WTC11 (cell line): ENCODE results near the gene TRPC3. TPM values are rescaled to one million over a fixed set of nuclear protein-coding genes. Genes with fewer than 3 reads are reported as not detected.

Experiments
- ATAC-seq: fragments of 200-7000 bp; cut with Tn5 transposase; 2 replicates; pipeline ENCODE4 v1.10.0; 2021; ENCODE audit warnings: mild to moderate bottlenecking, moderate library complexity
- CTCF ChIA-PET: fragments of 300-600 bp; sonication (Branson Sonifier 250); formaldehyde crosslinking; loops from one replicate; lab custom pipeline; 2021; ENCODE audit warnings: antibody characterized with exemption; lab: Charles Lee
- POLR2A ChIA-PET: fragments of 350-600 bp; sonication (Branson Sonifier 250); formaldehyde crosslinking; loops from one replicate; lab custom pipeline; 2021; ENCODE audit warnings: antibody characterized with exemption; lab: Charles Lee
- DNase-seq: peaks from one replicate; pipeline ENCODE4 v3.0.0; 2021; ENCODE audit warnings: low spot score
- H3K27ac Mint-ChIP-seq: 2 replicates; pipeline ENCODE4 v1.8.0; 2021; ENCODE audit warnings: mixed read lengths
- H3K27me3 Mint-ChIP-seq: 2 replicates; pipeline ENCODE4 v1.8.0; 2021; ENCODE audit warnings: low read depth, mild to moderate bottlenecking, moderate library complexity, mixed read lengths
- H3K36me3 Mint-ChIP-seq: 2 replicates; pipeline ENCODE4 v1.8.0; 2021; ENCODE audit warnings: mixed read lengths
- H3K4me1 Mint-ChIP-seq: 2 replicates; pipeline ENCODE4 v1.8.0; 2022; ENCODE audit warnings: mixed read lengths
- H3K4me3 Mint-ChIP-seq: 2 replicates; pipeline ENCODE4 v1.8.0; 2021; ENCODE audit warnings: mild to moderate bottlenecking, moderate library complexity, mixed read lengths
- H3K9me3 Mint-ChIP-seq: 2 replicates; pipeline ENCODE4 v1.8.0; 2021; ENCODE audit warnings: mixed read lengths
- FOXK1 ChIP-seq: sonication (generic); formaldehyde crosslinking; IDR thresholded peaks from 2 replicates; pipeline ENCODE4 v1.8.0; 2022; ENCODE audit warnings: mild to moderate bottlenecking, moderate library complexity, missing genetic modification reagents
- GTF2I ChIP-seq: fragments of 250-450 bp; sonication (Bioruptor Pico); conservative IDR thresholded peaks from 2 replicates; pipeline ENCODE4 v1.4.0; 2021; ENCODE audit warnings: mild to moderate bottlenecking
- IRF2 ChIP-seq: sonication (generic); formaldehyde crosslinking; IDR thresholded peaks from 2 replicates; pipeline ENCODE4 v1.8.0; 2022; ENCODE audit warnings: low read depth, missing genetic modification reagents, borderline replicate concordance
- JAZF1 ChIP-seq: fragments of 250-450 bp; sonication (Bioruptor Pico); IDR thresholded peaks from 2 replicates; pipeline ENCODE4 v1.9.0; 2021; ENCODE audit warnings: moderate library complexity, mild to moderate bottlenecking, inconsistent platforms
- NFATC4 ChIP-seq: fragments of 250-450 bp; sonication (Bioruptor Pico); IDR thresholded peaks from 2 replicates; pipeline ENCODE4 v1.9.0; 2021; ENCODE audit warnings: mild to moderate bottlenecking
- NR2C2 ChIP-seq: sonication (generic); formaldehyde crosslinking; IDR thresholded peaks from 2 replicates; pipeline ENCODE4 v1.8.0; 2022; ENCODE audit warnings: mild to moderate bottlenecking, missing genetic modification reagents
- TEAD4 ChIP-seq: sonication (generic); formaldehyde crosslinking; IDR thresholded peaks from 2 replicates; pipeline ENCODE4 v1.8.0; 2022; ENCODE audit warnings: mild to moderate bottlenecking, missing genetic modification reagents
- ZNF317 ChIP-seq: sonication (generic); formaldehyde crosslinking; IDR thresholded peaks from 2 replicates; pipeline ENCODE4 v1.8.1; 2023; ENCODE audit warnings: low read depth, mild to moderate bottlenecking, moderate library complexity, missing genetic modification reagents, borderline replicate concordance
- ZNF423 ChIP-seq: fragments of 250-450 bp; sonication (Bioruptor Pico); IDR thresholded peaks from 2 replicates; pipeline ENCODE4 v2.1.2; 2022; ENCODE audit warnings: mild to moderate bottlenecking, moderate library complexity
- ZNF671 ChIP-seq: fragments of 250-450 bp; sonication (Bioruptor Pico); IDR thresholded peaks from 2 replicates; pipeline ENCODE4 v1.8.0; 2021; ENCODE audit warnings: mild to moderate bottlenecking
- total RNA-seq: library from RNA; stranded (reverse); gene quantifications from 3 replicates; pipeline ENCODE4 v1.2.3, GENCODE V29; 2021
- TF ChIP-seq, protein P1 (sequence below): sonication (generic); formaldehyde crosslinking; IDR thresholded peaks from 2 replicates; pipeline ENCODE4 v1.8.1; 2022; ENCODE audit warnings: mild to moderate bottlenecking, missing genetic modification reagents, moderate library complexity, borderline replicate concordance
- TF ChIP-seq, protein P2 (sequence below): sonication (generic); formaldehyde crosslinking; IDR thresholded peaks from 2 replicates; pipeline ENCODE4 v1.8.0; 2022; ENCODE audit warnings: mild to moderate bottlenecking, missing genetic modification reagents
- TF ChIP-seq, protein P3 (sequence below): fragments of 250-450 bp; sonication (Bioruptor Pico); IDR thresholded peaks from 2 replicates; pipeline ENCODE4 v1.9.0; 2021; ENCODE audit warnings: mild to moderate bottlenecking, borderline replicate concordance
- TF ChIP-seq, protein P4 (sequence below): sonication (generic); formaldehyde crosslinking; IDR thresholded peaks from 2 replicates; pipeline ENCODE4 v1.8.0; 2023; ENCODE audit warnings: missing genetic modification reagents, mild to moderate bottlenecking, borderline replicate concordance

Gene TRPC3
- total RNA-seq, 1 experiment from 2014 or later = 0.26 TPM

DNA sequence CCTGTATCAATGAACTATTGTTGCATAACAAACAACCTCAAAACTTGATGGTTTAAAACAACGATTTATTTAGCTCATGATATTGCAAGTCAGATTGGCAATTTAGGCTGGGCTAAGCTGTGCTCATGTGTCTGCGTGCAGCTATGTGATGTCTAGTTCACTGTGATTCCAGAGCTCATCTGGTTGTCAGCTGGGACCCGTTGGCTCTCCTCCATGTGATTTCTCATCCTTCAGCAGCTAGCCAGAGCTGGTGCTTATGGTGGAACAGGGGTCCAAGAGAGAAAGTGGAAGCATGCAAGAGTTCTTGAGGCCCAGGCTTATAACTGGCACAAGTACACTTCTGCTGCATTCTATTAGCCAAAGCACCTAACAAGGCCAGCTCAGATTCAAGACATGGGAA, 28.8 kb upstream of the TRPC3 start:
- ChIA-PET POLR2A (interaction anchor here (1.0 kb wide), 1 partner anchor 17 kb away, joined by 4 read pairs; no protein-coding TSS in a partner anchor), CTCF (interaction anchor here (1.2 kb wide), 1 partner anchor 80 kb away, joined by 4 read pairs; no protein-coding TSS in a partner anchor)
- Mint-ChIP-seq H3K36me3 (no peaks in the 10 kb centered on the region), H3K27me3 (no peaks in the 10 kb centered on the region), H3K9me3 (no peaks in the 10 kb centered on the region), H3K27ac (no peak overlapping the region), H3K4me1 (no peaks in the 10 kb centered on the region; the same call in 1 of the 2 replicates), H3K4me3 (no peak overlapping the region)
- ATAC-seq (no peak), DNase-seq (no peak)
- TF ChIP-seq NR2C2 (CRISPR knock-in tag) = no peak
- no peak for TF ChIP-seq FOXK1 (CRISPR knock-in tag)
- TF ChIP-seq, protein P1, sequence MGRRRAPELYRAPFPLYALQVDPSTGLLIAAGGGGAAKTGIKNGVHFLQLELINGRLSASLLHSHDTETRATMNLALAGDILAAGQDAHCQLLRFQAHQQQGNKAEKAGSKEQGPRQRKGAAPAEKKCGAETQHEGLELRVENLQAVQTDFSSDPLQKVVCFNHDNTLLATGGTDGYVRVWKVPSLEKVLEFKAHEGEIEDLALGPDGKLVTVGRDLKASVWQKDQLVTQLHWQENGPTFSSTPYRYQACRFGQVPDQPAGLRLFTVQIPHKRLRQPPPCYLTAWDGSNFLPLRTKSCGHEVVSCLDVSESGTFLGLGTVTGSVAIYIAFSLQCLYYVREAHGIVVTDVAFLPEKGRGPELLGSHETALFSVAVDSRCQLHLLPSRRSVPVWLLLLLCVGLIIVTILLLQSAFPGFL = no peak
- no peak for TF ChIP-seq NFATC4 (CRISPR knock-in tag)
- TF ChIP-seq ZNF317 (CRISPR knock-in tag) = no peak
- TF ChIP-seq JAZF1 (CRISPR knock-in tag) = no peak
- TF ChIP-seq, protein P2, sequence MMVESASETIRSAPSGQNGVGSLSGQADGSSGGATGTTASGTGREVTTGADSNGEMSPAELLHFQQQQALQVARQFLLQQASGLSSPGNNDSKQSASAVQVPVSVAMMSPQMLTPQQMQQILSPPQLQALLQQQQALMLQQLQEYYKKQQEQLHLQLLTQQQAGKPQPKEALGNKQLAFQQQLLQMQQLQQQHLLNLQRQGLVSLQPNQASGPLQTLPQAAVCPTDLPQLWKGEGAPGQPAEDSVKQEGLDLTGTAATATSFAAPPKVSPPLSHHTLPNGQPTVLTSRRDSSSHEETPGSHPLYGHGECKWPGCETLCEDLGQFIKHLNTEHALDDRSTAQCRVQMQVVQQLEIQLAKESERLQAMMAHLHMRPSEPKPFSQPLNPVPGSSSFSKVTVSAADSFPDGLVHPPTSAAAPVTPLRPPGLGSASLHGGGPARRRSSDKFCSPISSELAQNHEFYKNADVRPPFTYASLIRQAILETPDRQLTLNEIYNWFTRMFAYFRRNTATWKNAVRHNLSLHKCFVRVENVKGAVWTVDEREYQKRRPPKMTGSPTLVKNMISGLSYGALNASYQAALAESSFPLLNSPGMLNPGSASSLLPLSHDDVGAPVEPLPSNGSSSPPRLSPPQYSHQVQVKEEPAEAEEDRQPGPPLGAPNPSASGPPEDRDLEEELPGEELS = no peak
- no peak for TF ChIP-seq GTF2I (CRISPR knock-in tag)

DNA sequence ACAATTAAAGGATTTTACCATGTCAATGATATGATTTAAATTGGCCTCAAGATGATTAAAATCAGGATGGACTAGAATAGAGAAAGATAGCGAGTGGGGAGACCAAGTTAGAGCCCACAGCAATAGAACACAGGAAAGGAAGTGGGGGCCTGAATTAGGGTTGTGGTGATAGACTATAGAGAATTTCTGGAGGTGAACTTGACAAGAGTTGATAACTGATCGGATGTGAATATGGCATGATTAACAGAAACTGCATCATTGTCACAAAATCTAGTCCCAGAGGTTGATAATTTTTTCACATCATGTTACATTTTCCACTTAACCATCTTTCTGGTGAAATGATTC, 26.3 kb upstream of the TRPC3 start:
- no peaks in the 10 kb centered on the region for H3K27me3 Mint-ChIP-seq
- no peak overlapping the region for H3K4me3 Mint-ChIP-seq
- no peaks in the 10 kb centered on the region for H3K9me3 Mint-ChIP-seq
- no peak overlapping the region for H3K27ac Mint-ChIP-seq
- DNase-seq (no peak), ATAC-seq (no peak)
- no peaks in the 10 kb centered on the region for H3K36me3 Mint-ChIP-seq
- CTCF ChIA-PET = no interaction called here
- no peaks in the 10 kb centered on the region; the same call in 1 of the 2 replicates for H3K4me1 Mint-ChIP-seq
- POLR2A ChIA-PET = interaction anchor here (0.7 kb wide), 1 partner anchor 641 kb away, joined by 3 read pairs; no protein-coding TSS in a partner anchor
- TF ChIP-seq, protein P3, sequence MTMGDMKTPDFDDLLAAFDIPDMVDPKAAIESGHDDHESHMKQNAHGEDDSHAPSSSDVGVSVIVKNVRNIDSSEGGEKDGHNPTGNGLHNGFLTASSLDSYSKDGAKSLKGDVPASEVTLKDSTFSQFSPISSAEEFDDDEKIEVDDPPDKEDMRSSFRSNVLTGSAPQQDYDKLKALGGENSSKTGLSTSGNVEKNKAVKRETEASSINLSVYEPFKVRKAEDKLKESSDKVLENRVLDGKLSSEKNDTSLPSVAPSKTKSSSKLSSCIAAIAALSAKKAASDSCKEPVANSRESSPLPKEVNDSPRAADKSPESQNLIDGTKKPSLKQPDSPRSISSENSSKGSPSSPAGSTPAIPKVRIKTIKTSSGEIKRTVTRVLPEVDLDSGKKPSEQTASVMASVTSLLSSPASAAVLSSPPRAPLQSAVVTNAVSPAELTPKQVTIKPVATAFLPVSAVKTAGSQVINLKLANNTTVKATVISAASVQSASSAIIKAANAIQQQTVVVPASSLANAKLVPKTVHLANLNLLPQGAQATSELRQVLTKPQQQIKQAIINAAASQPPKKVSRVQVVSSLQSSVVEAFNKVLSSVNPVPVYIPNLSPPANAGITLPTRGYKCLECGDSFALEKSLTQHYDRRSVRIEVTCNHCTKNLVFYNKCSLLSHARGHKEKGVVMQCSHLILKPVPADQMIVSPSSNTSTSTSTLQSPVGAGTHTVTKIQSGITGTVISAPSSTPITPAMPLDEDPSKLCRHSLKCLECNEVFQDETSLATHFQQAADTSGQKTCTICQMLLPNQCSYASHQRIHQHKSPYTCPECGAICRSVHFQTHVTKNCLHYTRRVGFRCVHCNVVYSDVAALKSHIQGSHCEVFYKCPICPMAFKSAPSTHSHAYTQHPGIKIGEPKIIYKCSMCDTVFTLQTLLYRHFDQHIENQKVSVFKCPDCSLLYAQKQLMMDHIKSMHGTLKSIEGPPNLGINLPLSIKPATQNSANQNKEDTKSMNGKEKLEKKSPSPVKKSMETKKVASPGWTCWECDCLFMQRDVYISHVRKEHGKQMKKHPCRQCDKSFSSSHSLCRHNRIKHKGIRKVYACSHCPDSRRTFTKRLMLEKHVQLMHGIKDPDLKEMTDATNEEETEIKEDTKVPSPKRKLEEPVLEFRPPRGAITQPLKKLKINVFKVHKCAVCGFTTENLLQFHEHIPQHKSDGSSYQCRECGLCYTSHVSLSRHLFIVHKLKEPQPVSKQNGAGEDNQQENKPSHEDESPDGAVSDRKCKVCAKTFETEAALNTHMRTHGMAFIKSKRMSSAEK (CRISPR knock-in tag) = no peak
- no peak for TF ChIP-seq TEAD4 (CRISPR knock-in tag)
- TF ChIP-seq ZNF423 = no peak
- TF ChIP-seq ZNF671 (CRISPR knock-in tag) = no peak
- TF ChIP-seq, protein P1 = no peak
- TF ChIP-seq, protein P4, sequence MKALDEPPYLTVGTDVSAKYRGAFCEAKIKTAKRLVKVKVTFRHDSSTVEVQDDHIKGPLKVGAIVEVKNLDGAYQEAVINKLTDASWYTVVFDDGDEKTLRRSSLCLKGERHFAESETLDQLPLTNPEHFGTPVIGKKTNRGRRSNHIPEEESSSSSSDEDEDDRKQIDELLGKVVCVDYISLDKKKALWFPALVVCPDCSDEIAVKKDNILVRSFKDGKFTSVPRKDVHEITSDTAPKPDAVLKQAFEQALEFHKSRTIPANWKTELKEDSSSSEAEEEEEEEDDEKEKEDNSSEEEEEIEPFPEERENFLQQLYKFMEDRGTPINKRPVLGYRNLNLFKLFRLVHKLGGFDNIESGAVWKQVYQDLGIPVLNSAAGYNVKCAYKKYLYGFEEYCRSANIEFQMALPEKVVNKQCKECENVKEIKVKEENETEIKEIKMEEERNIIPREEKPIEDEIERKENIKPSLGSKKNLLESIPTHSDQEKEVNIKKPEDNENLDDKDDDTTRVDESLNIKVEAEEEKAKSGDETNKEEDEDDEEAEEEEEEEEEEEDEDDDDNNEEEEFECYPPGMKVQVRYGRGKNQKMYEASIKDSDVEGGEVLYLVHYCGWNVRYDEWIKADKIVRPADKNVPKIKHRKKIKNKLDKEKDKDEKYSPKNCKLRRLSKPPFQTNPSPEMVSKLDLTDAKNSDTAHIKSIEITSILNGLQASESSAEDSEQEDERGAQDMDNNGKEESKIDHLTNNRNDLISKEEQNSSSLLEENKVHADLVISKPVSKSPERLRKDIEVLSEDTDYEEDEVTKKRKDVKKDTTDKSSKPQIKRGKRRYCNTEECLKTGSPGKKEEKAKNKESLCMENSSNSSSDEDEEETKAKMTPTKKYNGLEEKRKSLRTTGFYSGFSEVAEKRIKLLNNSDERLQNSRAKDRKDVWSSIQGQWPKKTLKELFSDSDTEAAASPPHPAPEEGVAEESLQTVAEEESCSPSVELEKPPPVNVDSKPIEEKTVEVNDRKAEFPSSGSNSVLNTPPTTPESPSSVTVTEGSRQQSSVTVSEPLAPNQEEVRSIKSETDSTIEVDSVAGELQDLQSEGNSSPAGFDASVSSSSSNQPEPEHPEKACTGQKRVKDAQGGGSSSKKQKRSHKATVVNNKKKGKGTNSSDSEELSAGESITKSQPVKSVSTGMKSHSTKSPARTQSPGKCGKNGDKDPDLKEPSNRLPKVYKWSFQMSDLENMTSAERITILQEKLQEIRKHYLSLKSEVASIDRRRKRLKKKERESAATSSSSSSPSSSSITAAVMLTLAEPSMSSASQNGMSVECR (CRISPR knock-in tag) = no peak
- no peak for TF ChIP-seq IRF2 (CRISPR knock-in tag)
